ENCODE results near the gene SUPT6H.

SUPT6H gene

DNA sequence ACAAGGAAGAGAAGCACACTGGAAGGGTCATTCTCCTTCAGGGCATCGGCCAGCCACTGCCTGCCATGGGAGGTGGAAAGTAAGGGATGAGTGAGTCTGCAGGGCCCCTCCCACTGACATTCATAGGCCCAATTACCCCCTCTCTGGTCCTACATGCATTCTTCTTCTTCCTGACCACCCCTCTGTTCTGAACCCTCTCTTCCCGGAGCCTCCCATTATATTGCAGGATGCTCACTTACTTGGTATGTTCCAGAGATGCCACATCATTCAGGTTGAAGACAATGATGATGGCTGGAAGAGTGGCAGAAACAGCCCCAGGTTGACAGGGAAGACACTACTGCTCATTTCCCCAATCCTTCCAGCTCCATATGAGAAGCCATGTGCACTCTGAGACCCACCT lies 53.2 kb downstream of the SUPT6H start:
- TF ChIP-seq, protein P1, sequence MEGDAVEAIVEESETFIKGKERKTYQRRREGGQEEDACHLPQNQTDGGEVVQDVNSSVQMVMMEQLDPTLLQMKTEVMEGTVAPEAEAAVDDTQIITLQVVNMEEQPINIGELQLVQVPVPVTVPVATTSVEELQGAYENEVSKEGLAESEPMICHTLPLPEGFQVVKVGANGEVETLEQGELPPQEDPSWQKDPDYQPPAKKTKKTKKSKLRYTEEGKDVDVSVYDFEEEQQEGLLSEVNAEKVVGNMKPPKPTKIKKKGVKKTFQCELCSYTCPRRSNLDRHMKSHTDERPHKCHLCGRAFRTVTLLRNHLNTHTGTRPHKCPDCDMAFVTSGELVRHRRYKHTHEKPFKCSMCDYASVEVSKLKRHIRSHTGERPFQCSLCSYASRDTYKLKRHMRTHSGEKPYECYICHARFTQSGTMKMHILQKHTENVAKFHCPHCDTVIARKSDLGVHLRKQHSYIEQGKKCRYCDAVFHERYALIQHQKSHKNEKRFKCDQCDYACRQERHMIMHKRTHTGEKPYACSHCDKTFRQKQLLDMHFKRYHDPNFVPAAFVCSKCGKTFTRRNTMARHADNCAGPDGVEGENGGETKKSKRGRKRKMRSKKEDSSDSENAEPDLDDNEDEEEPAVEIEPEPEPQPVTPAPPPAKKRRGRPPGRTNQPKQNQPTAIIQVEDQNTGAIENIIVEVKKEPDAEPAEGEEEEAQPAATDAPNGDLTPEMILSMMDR (IDR thresholded peaks at IDR 0.05; ENCODE audit: low read depth, low read length), result no peak
- Histone ChIP-seq H3K9me3 (ENCODE audit: severe bottlenecking) (no peaks in the 10 kb centered on the region), H3K4me3 (ENCODE audit: low read depth, low read length) (no peak overlapping the region), H3K27ac (no peak overlapping the region), H3K36me3 (peaks cover 4% of the 10 kb centered on the region), H3K27me3 (ENCODE audit: insufficient read depth, low read depth, severe bottlenecking) (no peaks in the 10 kb centered on the region)
- no peak for DNase-seq

DNA sequence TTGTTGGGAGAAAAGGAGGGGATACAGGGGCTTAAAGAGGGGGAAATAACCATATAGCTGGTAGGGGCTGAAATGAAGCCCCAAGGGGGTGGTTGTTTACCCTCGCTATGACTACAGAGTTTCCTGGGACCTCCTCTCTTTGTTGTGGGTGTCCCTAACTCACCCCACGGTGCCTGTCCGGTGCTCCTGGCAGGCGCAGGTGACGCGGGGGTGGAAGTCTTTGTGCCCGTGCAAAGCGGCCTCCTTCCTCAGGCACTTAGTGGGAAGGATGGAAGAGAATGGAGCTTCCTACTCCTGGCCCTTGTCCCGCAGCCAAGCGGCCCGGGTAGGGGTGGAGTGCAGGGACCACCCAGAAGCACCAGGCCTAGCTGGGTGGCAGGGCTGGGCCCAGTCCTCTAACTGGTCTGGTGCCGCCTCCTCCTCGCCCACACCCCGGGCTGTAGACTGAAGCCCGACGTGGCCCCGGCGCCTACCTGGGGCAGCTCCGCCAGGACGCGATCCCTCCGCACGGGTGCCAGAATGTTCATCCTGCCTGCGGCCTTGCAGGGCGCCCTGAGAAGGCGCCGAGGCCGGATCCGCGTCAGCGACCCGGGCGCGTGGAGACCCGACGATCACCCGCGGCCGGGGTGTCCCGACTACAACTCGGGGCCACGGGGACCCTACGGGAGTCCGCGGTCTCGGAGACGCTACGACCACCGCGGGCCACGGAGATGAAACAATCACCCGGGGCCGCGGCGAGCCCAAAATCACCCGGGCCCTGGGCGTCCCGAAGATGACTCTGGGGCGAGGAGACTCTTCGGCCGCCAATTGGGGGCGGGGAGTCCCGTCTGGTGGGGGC lies 55.0 kb downstream of the SUPT6H start:
- H3K4me3 ChIP-seq (ENCODE audit: low read depth, low read length), result no peak overlapping the region
- H3K36me3 ChIP-seq, result peaks cover 21% of the 10 kb centered on the region
- no peak overlapping the region for H3K27ac ChIP-seq
- DNase-seq, result no peak
- H3K9me3 ChIP-seq (ENCODE audit: severe bottlenecking), result no peaks in the 10 kb centered on the region
- TF ChIP-seq, protein P1 (IDR thresholded peaks at IDR 0.05; ENCODE audit: low read depth, low read length), result no peak
- H3K27me3 ChIP-seq (ENCODE audit: insufficient read depth, low read depth, severe bottlenecking), result no peaks in the 10 kb centered on the region

DNA sequence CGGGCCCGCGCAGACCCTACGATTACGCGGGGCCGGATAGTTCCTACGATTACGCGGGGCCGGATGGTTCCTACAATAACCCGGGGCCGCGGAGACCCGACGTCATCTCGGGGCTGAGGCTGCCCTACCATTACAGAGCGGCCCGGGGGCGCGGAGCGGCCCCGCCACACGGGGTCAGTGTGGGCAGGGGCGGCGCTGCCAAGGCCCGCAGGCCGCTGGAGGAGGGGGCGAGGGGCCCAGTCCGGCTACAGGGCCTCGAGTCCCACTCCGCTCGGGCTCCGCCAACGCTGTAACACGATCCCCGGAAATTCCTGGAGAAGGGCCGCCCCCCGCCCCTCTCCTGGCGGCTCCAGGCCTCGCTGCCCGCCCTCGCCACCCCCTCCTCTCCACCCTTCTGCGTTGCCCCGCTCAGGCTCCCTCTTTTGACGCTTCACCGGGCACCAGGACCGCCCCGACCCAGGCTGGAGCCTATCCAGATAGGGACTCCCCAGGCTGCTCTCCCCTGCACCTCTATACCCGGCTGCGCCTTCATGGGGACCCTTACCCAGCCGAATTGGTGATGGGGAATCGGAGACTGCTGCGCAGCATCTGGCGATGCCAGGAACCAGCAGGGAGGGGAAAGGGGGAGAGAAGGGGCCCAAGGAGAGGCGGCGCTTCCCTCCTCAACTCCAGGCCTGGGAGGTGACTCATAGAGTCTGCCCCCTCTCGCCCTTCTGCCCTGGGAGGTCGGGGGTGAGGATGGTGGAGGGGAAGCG lies 55.8 kb downstream of the SUPT6H start, which contains the start of gene RAB34:
Gene RAB34, minus strand, starts transcription at position 291 of the 755 bp plus-strand sequence. CDS start 602 bp downstream, outside the sequence.
- H3K4me3 ChIP-seq (ENCODE audit: low read depth, low read length), result no peak within 1 kb of the TSS
- no peaks in the 10 kb centered on the region for H3K27me3 ChIP-seq (ENCODE audit: insufficient read depth, low read depth, severe bottlenecking)
- TF ChIP-seq, protein P1 (IDR thresholded peaks at IDR 0.05; ENCODE audit: low read depth, low read length), result no peak
- no peak within 1 kb of the TSS; the same call in 1 of the 2 replicates for H3K27ac ChIP-seq
- DNase-seq, result no peak
- H3K36me3 ChIP-seq, result peaks cover 29% of the 10 kb centered on the region
- no peaks in the 10 kb centered on the region for H3K9me3 ChIP-seq (ENCODE audit: severe bottlenecking)

DNA sequence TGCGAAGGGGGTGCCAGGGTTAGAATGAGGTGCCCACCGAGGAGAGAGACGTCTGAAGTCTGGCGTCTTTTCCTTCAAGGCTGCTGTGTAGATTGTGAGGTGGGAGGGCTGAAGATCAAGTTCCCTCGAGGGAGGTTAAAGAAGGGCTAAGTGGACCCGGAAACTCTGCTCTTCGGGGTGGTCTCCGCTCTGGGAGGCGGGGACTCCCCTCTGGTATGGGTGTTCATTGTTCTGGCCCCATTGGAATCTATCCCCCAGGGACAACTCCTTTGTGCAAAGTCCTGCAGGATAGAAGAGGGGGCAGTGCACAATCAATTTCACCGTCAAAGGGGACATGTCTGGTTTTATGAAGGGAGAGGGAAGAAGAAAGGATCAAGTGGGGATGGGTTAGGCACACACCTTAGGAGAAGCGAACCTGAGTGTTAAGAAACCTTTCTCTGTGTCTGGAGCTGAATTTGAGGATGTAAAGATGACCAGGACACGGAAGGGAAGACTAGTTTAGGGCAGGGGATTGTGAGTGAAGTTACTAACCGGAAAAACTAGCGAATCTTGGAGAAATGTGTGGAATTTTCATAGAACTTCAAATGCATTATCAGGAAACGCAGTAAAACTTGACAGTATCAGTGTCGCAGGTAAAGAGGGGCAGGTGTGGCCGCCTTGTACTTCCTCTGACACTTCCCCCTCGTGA lies 56.5 kb downstream of the SUPT6H start:
- TF ChIP-seq, protein P1 (IDR thresholded peaks at IDR 0.05; ENCODE audit: low read depth, low read length), result no peak
- Histone ChIP-seq H3K4me3 (ENCODE audit: low read depth, low read length) (no peak overlapping the region), H3K27me3 (ENCODE audit: insufficient read depth, low read depth, severe bottlenecking) (no peaks in the 10 kb centered on the region), H3K9me3 (ENCODE audit: severe bottlenecking) (no peaks in the 10 kb centered on the region), H3K27ac (peak overlapping the region; percentile 96), H3K36me3 (peaks cover 36% of the 10 kb centered on the region)
- DNase-seq, result no peak

DNA sequence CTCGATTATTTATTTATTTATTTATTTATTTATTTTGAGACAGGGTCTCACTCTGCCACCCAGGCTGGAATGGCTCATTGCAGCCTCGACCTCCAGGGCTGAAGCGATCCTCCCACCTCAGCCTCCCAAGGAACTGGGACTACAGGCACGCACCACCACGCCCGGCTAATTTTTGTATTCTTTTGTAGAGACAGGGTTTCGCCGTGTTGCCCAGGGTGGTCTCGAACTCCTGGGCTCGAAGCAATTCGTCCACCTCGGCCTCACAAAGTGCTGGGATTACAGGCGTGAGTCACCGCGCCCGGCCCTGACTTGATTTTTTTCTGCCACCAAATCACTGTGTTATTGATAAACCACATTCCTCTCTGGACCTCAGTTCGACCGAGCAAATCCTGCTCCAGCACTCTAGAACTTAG lies 57.0 kb downstream of the SUPT6H start:
- no peak for DNase-seq
- H3K4me3 ChIP-seq (ENCODE audit: low read depth, low read length), result peak overlapping the region; percentile 96
- H3K36me3 ChIP-seq, result peaks cover 42% of the 10 kb centered on the region
- peak overlapping the region; percentile 96 for H3K27ac ChIP-seq
- no peaks in the 10 kb centered on the region for H3K9me3 ChIP-seq (ENCODE audit: severe bottlenecking)
- TF ChIP-seq, protein P1 (IDR thresholded peaks at IDR 0.05; ENCODE audit: low read depth, low read length), result no peak
- H3K27me3 ChIP-seq (ENCODE audit: insufficient read depth, low read depth, severe bottlenecking), result no peaks in the 10 kb centered on the region
